ENCODE results near the gene RAPGEF3.

Gene RAPGEF3

DNA sequence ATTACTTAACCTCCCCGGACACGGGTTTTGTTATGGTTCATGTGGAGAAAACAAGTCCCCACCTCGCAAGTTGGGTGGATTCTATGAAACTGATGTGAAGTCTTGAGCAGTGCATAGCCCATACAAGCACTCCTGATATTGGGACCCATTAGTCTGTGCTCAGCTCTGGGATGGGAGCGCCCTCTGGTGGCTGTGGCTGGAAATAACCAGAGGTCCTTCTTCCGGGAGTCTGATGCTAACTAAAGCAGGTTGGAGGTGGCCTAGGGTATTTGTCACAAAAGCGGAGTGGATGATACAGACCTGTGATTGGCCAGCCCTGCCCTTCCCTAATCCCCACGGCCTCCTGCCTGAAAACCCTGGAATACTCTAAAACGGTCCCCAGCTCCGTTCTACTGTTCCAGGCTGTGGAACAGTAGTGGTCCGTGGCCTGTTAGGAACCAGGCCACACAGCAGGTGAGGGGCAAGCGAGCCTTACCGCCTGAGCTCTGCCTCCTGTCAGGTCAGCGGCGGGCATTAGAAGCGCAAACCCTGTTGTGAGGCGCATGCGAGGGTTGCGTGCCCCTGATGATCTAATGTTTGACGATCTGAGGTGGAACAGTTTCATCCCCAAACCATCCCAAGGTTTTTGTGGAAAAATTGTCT is 20.7 kb upstream of the RAPGEF3 start:
- TF ChIP-seq CTCF (conservative IDR thresholded peaks at IDR 0.05; ENCODE audit: low read length): peak; percentile 97
- H3K4me3 ChIP-seq (ENCODE audit: low read length): no peak overlapping the region
- DNase-seq (ENCODE audit: low read depth): peak; percentile 81

- no peak for TF ChIP-seq CTCF (conservative IDR thresholded peaks at IDR 0.05; ENCODE audit: low read length)
- no peak overlapping the region for H3K4me3 ChIP-seq (ENCODE audit: low read length)
- DNase-seq (ENCODE audit: low read depth): no peak
These were observed 20.2 kb upstream of the RAPGEF3 start for GRCh38 chr12:47778881-47779280.

GRCh38 chr12:47777741-47778558 is 19.3 kb upstream of the RAPGEF3 start:
- H3K4me3 ChIP-seq (ENCODE audit: low read length): no peak overlapping the region
- peak; percentile 39 for DNase-seq (ENCODE audit: low read depth)
- TF ChIP-seq CTCF (conservative IDR thresholded peaks at IDR 0.05; ENCODE audit: low read length): no peak

DNA sequence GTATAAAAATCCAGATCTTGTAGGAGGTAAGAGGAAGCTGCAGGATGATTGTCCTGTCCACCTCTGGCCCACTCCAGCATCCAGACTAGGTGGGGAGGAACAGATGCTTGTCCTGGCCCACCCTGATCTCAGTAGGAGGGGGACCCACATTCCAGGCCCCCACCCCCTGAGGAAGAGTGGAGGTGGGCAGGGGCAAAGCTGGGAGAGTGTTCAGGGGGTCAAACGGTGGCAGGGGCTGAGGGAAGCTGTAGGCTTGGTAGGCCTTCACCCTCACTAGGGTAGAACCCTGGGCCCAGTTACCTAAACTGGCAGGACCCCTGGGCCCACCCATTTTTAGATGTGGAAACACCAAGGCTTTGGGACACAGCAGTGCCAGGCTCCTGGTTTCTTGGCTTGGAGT is 18.5 kb upstream of the RAPGEF3 start:
- TF ChIP-seq CTCF (conservative IDR thresholded peaks at IDR 0.05; ENCODE audit: low read length): no peak
- H3K4me3 ChIP-seq (ENCODE audit: low read length): no peak overlapping the region
- no peak for DNase-seq (ENCODE audit: low read depth)

DNA sequence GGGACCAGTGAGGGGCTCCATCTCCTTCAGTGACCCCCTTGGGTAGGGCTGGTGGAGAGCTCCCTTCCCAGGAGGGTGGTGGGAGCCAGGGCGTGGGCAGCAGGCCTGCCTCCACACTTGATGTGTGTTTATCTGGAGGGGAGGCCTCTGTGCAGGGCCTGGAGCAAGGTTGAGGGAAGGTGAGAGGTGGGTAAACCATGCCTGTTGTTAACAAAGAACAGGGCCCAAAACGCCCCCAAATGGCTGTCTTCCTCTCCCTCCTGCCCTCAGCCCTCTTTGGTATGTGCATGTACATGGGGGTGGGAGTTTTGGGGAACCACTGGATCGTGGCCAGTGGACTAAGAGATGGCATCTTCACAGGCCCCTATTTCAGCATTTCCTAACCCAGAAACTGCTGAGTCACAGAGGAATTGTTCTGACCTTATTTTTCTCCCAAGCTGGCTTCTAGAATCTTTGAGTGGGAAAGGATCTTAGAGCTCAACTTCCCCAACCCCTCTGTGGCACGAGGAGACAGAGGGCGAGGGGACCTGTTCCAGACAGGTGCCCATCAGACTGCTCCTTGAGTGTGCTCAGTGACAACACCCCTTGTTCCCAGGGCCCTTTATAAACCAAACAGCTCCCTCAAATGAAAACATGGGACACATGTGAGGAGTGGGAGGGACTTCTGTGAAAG is 17.9 kb upstream of the RAPGEF3 start:
- no peak for TF ChIP-seq CTCF (conservative IDR thresholded peaks at IDR 0.05; ENCODE audit: low read length)
- H3K4me3 ChIP-seq (ENCODE audit: low read length): no peak overlapping the region
- DNase-seq (ENCODE audit: low read depth): peak; percentile 79

GRCh38 chr12:47775100-47775911 is 16.6 kb upstream of the RAPGEF3 start:
- TF ChIP-seq CTCF (conservative IDR thresholded peaks at IDR 0.05; ENCODE audit: low read length): no peak
- H3K4me3 ChIP-seq (ENCODE audit: low read length): no peak overlapping the region
- DNase-seq (ENCODE audit: low read depth): peak; percentile 50
